KMS-11 (cell line): Measurements from ENCODE around the gene MKRN2.

ENCODE experiments used
- H2AFZ ChIP-seq: fragments of 200-600 bp; sonication (generic); 2 replicates; pipeline ENCODE4 v1.6.1; 2016; ENCODE audit warnings: antibody characterized with exemption, mixed run types, low read depth
- H3K27ac ChIP-seq: fragments of 200-600 bp; sonication (generic); 2 replicates; pipeline ENCODE4 v1.6.1; 2016; ENCODE audit warnings: mild to moderate bottlenecking, mixed run types
- H3K27me3 ChIP-seq: fragments of 200-600 bp; sonication (generic); 2 replicates; pipeline ENCODE4 v1.6.1; 2017; ENCODE audit warnings: mild to moderate bottlenecking, low read depth, mixed run types, moderate library complexity; ENCODE audit not compliant: insufficient read depth
- H3K36me3 ChIP-seq: fragments of 200-600 bp; sonication (generic); 2 replicates; pipeline ENCODE4 v1.6.1; 2017; ENCODE audit warnings: mild to moderate bottlenecking, mixed run types; ENCODE audit not compliant: insufficient read depth
- H3K4me1 ChIP-seq: fragments of 200-600 bp; sonication (generic); 2 replicates; pipeline ENCODE4 v1.6.1; 2016; ENCODE audit warnings: mild to moderate bottlenecking, low read depth, mixed run types; ENCODE audit not compliant: poor library complexity, severe bottlenecking
- H3K4me2 ChIP-seq: fragments of 200-600 bp; sonication (generic); 2 replicates; pipeline ENCODE4 v1.7.0; 2016; ENCODE audit warnings: mild to moderate bottlenecking, mixed run types
- H3K4me3 ChIP-seq: fragments of 200-600 bp; sonication (generic); IDR thresholded peaks from 2 replicates; pipeline ENCODE4 v1.6.1; 2017; ENCODE audit warnings: low read depth, low read length, mixed read lengths; ENCODE audit not compliant: insufficient read depth
- H3K79me2 ChIP-seq: fragments of 200-600 bp; sonication (generic); 2 replicates; pipeline ENCODE4 v1.6.1; 2016; ENCODE audit warnings: low read depth, mixed run types; ENCODE audit not compliant: insufficient read depth
- H3K9ac ChIP-seq: fragments of 200-600 bp; sonication (generic); 2 replicates; pipeline ENCODE4 v1.6.1; 2016; ENCODE audit warnings: mild to moderate bottlenecking, mixed run types
- H4K20me1 ChIP-seq: fragments of 200-600 bp; sonication (generic); 2 replicates; pipeline ENCODE4 v1.6.1; 2016; ENCODE audit warnings: mild to moderate bottlenecking, mixed run types; ENCODE audit not compliant: insufficient read depth
- TF ChIP-seq, protein P1 (sequence below): fragments of 200-600 bp; sonication (generic); conservative IDR thresholded peaks from 2 replicates; pipeline ENCODE4 v1.6.1; 2017; ENCODE audit warnings: low read depth, mild to moderate bottlenecking, antibody characterized with exemption, low read length, moderate library complexity, mixed read lengths

MKRN2 gene

DNA sequence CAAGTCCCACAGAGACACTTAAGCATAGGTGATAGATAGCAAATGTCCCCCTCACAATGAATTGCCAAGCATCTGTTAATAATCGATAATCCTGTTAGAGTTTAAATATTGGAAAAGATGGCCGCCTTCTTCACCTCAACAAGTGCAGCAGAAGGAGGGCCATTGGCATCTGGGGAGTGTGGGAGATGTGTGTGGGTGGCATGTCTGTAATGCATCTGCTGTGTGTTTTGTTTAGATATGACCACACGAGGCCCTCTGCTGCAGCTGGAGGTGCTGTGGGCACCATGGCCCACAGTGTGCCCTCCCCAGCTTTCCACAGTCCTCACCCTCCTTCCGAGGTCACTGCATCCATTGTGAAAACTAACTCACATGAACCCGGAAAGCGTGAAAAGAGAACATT is 12.9 kb downstream of the MKRN2 start:
- peaks cover 34% of the 10 kb centered on the region; the same call in 1 of the 2 replicates for H3K79me2 ChIP-seq
- H3K4me2 ChIP-seq: no peak overlapping the region
- H3K27ac ChIP-seq: no peak overlapping the region
- TF ChIP-seq, protein P1, sequence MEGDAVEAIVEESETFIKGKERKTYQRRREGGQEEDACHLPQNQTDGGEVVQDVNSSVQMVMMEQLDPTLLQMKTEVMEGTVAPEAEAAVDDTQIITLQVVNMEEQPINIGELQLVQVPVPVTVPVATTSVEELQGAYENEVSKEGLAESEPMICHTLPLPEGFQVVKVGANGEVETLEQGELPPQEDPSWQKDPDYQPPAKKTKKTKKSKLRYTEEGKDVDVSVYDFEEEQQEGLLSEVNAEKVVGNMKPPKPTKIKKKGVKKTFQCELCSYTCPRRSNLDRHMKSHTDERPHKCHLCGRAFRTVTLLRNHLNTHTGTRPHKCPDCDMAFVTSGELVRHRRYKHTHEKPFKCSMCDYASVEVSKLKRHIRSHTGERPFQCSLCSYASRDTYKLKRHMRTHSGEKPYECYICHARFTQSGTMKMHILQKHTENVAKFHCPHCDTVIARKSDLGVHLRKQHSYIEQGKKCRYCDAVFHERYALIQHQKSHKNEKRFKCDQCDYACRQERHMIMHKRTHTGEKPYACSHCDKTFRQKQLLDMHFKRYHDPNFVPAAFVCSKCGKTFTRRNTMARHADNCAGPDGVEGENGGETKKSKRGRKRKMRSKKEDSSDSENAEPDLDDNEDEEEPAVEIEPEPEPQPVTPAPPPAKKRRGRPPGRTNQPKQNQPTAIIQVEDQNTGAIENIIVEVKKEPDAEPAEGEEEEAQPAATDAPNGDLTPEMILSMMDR: no peak
- no peaks in the 10 kb centered on the region for H3K27me3 ChIP-seq
- H3K4me1 ChIP-seq: peaks cover 11% of the 10 kb centered on the region
- no peaks in the 10 kb centered on the region for H4K20me1 ChIP-seq
- H3K4me3 ChIP-seq: no peak overlapping the region
- H3K9ac ChIP-seq: no peak overlapping the region
- no peaks in the 10 kb centered on the region for H3K36me3 ChIP-seq
- H2AFZ ChIP-seq: no peak overlapping the region

DNA sequence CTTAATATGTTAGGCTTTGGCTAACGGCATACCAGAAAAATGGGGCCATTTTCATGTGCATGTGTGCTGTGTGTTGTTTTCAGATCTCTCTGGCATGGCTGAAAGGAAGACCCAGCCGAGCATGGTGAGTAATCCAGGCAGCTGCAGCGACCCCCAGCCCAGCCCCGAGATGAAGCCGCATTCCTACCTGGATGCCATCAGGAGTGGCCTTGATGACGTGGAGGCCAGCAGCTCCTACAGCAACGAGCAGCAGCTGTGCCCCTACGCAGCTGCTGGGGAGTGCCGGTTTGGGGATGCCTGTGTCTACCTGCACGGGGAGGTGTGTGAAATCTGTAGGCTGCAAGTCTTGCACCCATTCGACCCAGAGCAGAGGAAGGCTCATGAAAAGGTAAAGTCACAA is 15.1 kb downstream of the MKRN2 start:
- Histone ChIP-seq H3K4me2 (no peak overlapping the region), H3K4me3 (no peak overlapping the region), H3K4me1 (no peaks in the 10 kb centered on the region), H3K9ac (no peak overlapping the region), H3K79me2 (peaks cover 12% of the 10 kb centered on the region; the same call in 1 of the 2 replicates), H4K20me1 (no peaks in the 10 kb centered on the region), H3K36me3 (no peaks in the 10 kb centered on the region), H2AFZ (no peak overlapping the region), H3K27ac (no peak overlapping the region), H3K27me3 (no peaks in the 10 kb centered on the region)
- TF ChIP-seq, protein P1: no peak

DNA sequence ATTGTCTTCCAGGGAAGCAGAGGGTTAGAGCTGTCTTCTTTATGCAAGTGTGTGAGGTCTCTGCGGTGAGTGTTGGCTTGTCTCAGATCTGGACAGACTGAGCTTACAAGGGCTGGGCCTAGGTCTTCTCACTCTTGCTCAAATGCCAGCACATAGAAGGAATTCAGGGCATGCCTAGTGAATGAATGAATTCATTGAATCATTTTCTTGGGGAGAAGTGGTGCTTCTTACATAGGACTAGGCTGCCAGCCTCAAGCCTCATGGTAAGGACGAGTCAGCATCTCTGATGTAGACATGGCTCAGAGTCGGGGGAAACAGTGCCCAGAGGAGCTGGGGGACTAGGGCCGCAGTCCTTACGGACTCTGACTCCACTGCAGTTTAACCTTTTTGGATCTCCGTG is 17.2 kb downstream of the MKRN2 start:
- Histone ChIP-seq H4K20me1 (no peaks in the 10 kb centered on the region), H3K4me3 (no peak overlapping the region), H3K9ac (no peak overlapping the region), H3K4me2 (no peak overlapping the region), H3K4me1 (no peaks in the 10 kb centered on the region), H3K27ac (no peak overlapping the region), H2AFZ (no peak overlapping the region), H3K27me3 (no peaks in the 10 kb centered on the region), H3K36me3 (no peaks in the 10 kb centered on the region), H3K79me2 (no peaks in the 10 kb centered on the region)
- TF ChIP-seq, protein P1: no peak

DNA sequence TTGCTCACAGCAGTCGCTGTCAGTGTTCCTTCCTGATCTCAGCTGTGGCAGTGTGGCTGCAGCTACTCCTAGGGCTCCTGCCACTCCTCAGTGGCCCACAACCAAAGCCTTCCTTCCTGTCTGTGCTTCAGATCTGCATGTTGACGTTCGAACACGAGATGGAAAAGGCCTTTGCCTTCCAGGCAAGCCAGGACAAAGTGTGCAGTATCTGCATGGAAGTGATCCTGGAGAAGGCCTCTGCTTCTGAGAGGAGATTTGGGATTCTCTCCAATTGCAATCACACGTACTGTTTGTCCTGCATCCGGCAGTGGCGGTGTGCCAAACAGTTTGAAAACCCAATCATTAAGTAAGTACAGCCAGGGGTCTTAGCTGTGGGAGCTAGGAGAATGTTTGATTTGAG is 17.8 kb downstream of the MKRN2 start:
- Histone ChIP-seq H3K79me2 (no peaks in the 10 kb centered on the region), H3K4me3 (no peak overlapping the region), H3K4me2 (no peak overlapping the region), H3K27ac (no peak overlapping the region), H3K27me3 (no peaks in the 10 kb centered on the region), H4K20me1 (no peaks in the 10 kb centered on the region), H3K36me3 (no peaks in the 10 kb centered on the region), H3K9ac (no peak overlapping the region), H3K4me1 (no peaks in the 10 kb centered on the region), H2AFZ (no peak overlapping the region)
- TF ChIP-seq, protein P1: no peak
